Measurements from ENCODE around the gene CTNNB1. TPM values are rescaled to one million over a fixed set of nuclear protein-coding genes. Genes with fewer than 3 reads are reported as not detected.

CTNNB1 gene
- total RNA-seq, 1 donor from 2014 or later: 230 TPM

GRCh38 chr3:41209646-41210045 is 10.3 kb downstream of the CTNNB1 start:
- H3K4me1 Mint-ChIP-seq (ENCODE audit: low read depth): peaks cover 55% of the 10 kb centered on the region
- no peak overlapping the region for H3K4me3 Mint-ChIP-seq (ENCODE audit: low read depth)
- intact Hi-C loops (cut with micrococcal nuclease): loop anchor here (10.0 kb wide), 1 partner anchor 805 kb away; no protein-coding TSS in a partner anchor
- no peak overlapping the region for H3K27ac Mint-ChIP-seq
- no peak for DNase-seq (ENCODE audit: low spot score)
- H3K36me3 Mint-ChIP-seq (ENCODE audit: low read depth): peaks cover 54% of the 10 kb centered on the region
- no peaks in the 10 kb centered on the region for H3K9me3 Mint-ChIP-seq
- no peaks in the 10 kb centered on the region for H3K27me3 Mint-ChIP-seq (ENCODE audit: low read depth)

GRCh38 chr3:41210966-41211365 is 11.7 kb downstream of the CTNNB1 start:
- H3K27me3 Mint-ChIP-seq (ENCODE audit: low read depth): no peaks in the 10 kb centered on the region
- peaks cover 55% of the 10 kb centered on the region for H3K4me1 Mint-ChIP-seq (ENCODE audit: low read depth)
- no peak overlapping the region for H3K27ac Mint-ChIP-seq
- H3K4me3 Mint-ChIP-seq (ENCODE audit: low read depth): no peak overlapping the region
- intact Hi-C loops (cut with micrococcal nuclease): no loop called here
- H3K9me3 Mint-ChIP-seq: no peaks in the 10 kb centered on the region
- DNase-seq (ENCODE audit: low spot score): no peak
- peaks cover 52% of the 10 kb centered on the region for H3K36me3 Mint-ChIP-seq (ENCODE audit: low read depth)

GRCh38 chr3:41212088-41212487 is 12.8 kb downstream of the CTNNB1 start:
- intact Hi-C loops (cut with micrococcal nuclease): no loop called here
- peaks cover 50% of the 10 kb centered on the region for H3K36me3 Mint-ChIP-seq (ENCODE audit: low read depth)
- no peak overlapping the region for H3K4me3 Mint-ChIP-seq (ENCODE audit: low read depth)
- no peak overlapping the region for H3K27ac Mint-ChIP-seq
- no peaks in the 10 kb centered on the region for H3K27me3 Mint-ChIP-seq (ENCODE audit: low read depth)
- H3K4me1 Mint-ChIP-seq (ENCODE audit: low read depth): peaks cover 54% of the 10 kb centered on the region
- DNase-seq (ENCODE audit: low spot score): no peak
- H3K9me3 Mint-ChIP-seq: no peaks in the 10 kb centered on the region

GRCh38 chr3:41213588-41213987 is 14.3 kb downstream of the CTNNB1 start:
- intact Hi-C loops (cut with micrococcal nuclease): no loop called here
- H3K27ac Mint-ChIP-seq: no peak overlapping the region
- no peak overlapping the region for H3K4me3 Mint-ChIP-seq (ENCODE audit: low read depth)
- no peaks in the 10 kb centered on the region for H3K27me3 Mint-ChIP-seq (ENCODE audit: low read depth)
- H3K4me1 Mint-ChIP-seq (ENCODE audit: low read depth): peaks cover 46% of the 10 kb centered on the region
- no peaks in the 10 kb centered on the region for H3K9me3 Mint-ChIP-seq
- no peak for DNase-seq (ENCODE audit: low spot score)
- H3K36me3 Mint-ChIP-seq (ENCODE audit: low read depth): peaks cover 37% of the 10 kb centered on the region

DNA sequence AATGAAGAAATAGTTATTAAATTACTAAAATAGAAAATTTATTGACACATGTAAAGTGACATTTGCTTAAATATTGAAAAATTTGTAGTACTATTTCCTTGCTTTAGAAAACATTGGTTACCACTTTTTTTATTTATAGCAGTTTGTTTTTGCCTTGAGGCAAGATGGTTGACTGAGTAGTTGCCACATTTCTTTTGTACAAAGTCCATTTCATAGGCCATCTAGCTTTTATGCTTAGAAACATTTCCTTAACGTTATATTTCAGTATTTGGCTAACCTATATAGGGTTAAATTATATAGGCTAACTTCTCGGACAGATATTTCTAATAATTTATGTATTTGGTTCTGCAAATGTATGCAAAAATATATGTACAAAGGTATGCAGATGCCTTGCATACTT is 17.1 kb downstream of the CTNNB1 start:
- no peak overlapping the region for H3K4me3 Mint-ChIP-seq (ENCODE audit: low read depth)

GRCh38 chr3:41216993-41217392 is 17.7 kb downstream of the CTNNB1 start:
- H3K36me3 Mint-ChIP-seq (ENCODE audit: low read depth): peaks cover 33% of the 10 kb centered on the region
- H3K27ac Mint-ChIP-seq: peak overlapping the region; percentile 12
- no peak overlapping the region for H3K4me3 Mint-ChIP-seq (ENCODE audit: low read depth)
- no peak for DNase-seq (ENCODE audit: low spot score)
- H3K9me3 Mint-ChIP-seq: no peaks in the 10 kb centered on the region
- no peaks in the 10 kb centered on the region for H3K27me3 Mint-ChIP-seq (ENCODE audit: low read depth)
- peaks cover 50% of the 10 kb centered on the region for H3K4me1 Mint-ChIP-seq (ENCODE audit: low read depth)
- intact Hi-C loops (cut with micrococcal nuclease): no loop called here

More for the DNA sequence above, 17.1 kb downstream of the CTNNB1 start:
- H3K9me3 Mint-ChIP-seq: no peaks in the 10 kb centered on the region
- DNase-seq (ENCODE audit: low spot score): no peak
- peaks cover 34% of the 10 kb centered on the region for H3K36me3 Mint-ChIP-seq (ENCODE audit: low read depth)
- intact Hi-C loops (cut with micrococcal nuclease): no loop called here
- peaks cover 51% of the 10 kb centered on the region for H3K4me1 Mint-ChIP-seq (ENCODE audit: low read depth)
- H3K27me3 Mint-ChIP-seq (ENCODE audit: low read depth): no peaks in the 10 kb centered on the region
- no peak overlapping the region for H3K27ac Mint-ChIP-seq

DNA sequence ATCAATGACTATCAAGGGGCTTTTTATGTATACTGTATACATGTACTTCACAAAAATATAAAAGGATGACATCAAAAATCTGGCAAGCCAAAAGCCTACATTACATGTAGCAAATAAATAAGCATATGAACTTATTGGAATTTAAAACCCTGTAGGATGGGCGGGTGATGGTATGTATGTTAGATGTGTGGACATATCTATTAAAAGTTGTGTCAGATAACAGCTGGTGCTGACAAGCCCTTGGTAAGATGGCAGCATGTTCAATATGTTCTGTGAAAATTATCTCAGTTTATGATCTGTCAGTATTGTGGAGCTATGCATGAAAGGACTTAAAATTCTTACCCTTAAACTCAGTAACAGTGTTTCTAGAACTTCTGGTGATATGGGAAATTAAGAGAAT is 20.1 kb downstream of the CTNNB1 start:
- H3K9me3 Mint-ChIP-seq: no peaks in the 10 kb centered on the region

GRCh38 chr3:41220906-41221677 is 21.8 kb downstream of the CTNNB1 start:
- H3K27me3 Mint-ChIP-seq (ENCODE audit: low read depth): no peaks in the 10 kb centered on the region
- H3K4me3 Mint-ChIP-seq (ENCODE audit: low read depth): no peak overlapping the region
- no peak for DNase-seq (ENCODE audit: low spot score)
- intact Hi-C loops (cut with micrococcal nuclease): no loop called here
- H3K4me1 Mint-ChIP-seq (ENCODE audit: low read depth): peaks cover 32% of the 10 kb centered on the region
- no peaks in the 10 kb centered on the region for H3K9me3 Mint-ChIP-seq
- no peak overlapping the region for H3K27ac Mint-ChIP-seq
- peaks cover 45% of the 10 kb centered on the region for H3K36me3 Mint-ChIP-seq (ENCODE audit: low read depth)

More for the DNA sequence above, 20.1 kb downstream of the CTNNB1 start:
- DNase-seq (ENCODE audit: low spot score): no peak
- no peak overlapping the region for H3K27ac Mint-ChIP-seq
- no peak overlapping the region for H3K4me3 Mint-ChIP-seq (ENCODE audit: low read depth)
- intact Hi-C loops (cut with micrococcal nuclease): no loop called here
- no peaks in the 10 kb centered on the region for H3K27me3 Mint-ChIP-seq (ENCODE audit: low read depth)
- peaks cover 31% of the 10 kb centered on the region for H3K36me3 Mint-ChIP-seq (ENCODE audit: low read depth)
- peaks cover 39% of the 10 kb centered on the region for H3K4me1 Mint-ChIP-seq (ENCODE audit: low read depth)

DNA sequence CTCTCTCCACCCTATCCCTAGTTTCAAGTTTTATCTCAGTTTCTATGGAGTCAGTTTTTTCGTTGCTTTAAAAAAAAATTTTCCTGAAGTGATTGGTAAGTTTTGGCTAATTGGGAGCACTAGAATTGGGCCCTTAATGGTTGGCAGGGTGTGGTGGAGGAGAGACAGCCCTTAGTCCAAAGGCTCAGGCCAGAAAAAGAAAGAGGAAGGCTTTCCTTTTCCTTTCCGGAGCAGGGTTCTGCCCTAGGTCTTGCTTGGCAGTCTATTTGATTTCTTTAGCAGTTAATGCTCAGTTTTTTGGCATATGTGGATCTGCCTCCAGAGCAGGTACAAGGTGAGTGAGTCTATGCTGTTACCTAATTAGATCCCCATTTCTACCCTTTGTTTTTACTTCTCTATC is 22.7 kb downstream of the CTNNB1 start:
- Mint-ChIP-seq H3K9me3 (no peaks in the 10 kb centered on the region), H3K27ac (no peak overlapping the region), H3K4me1 (ENCODE audit: low read depth) (peaks cover 29% of the 10 kb centered on the region), H3K4me3 (ENCODE audit: low read depth) (no peak overlapping the region), H3K36me3 (ENCODE audit: low read depth) (peaks cover 54% of the 10 kb centered on the region), H3K27me3 (ENCODE audit: low read depth) (no peaks in the 10 kb centered on the region)
- intact Hi-C loops (cut with micrococcal nuclease): no loop called here
- DNase-seq (ENCODE audit: low spot score): no peak

GRCh38 chr3:41222501-41222900 is 23.2 kb downstream of the CTNNB1 start:
- DNase-seq (ENCODE audit: low spot score): no peak
- peaks cover 26% of the 10 kb centered on the region for H3K4me1 Mint-ChIP-seq (ENCODE audit: low read depth)
- intact Hi-C loops (cut with micrococcal nuclease): no loop called here
- H3K4me3 Mint-ChIP-seq (ENCODE audit: low read depth): no peak overlapping the region
- H3K27me3 Mint-ChIP-seq (ENCODE audit: low read depth): no peaks in the 10 kb centered on the region
- H3K9me3 Mint-ChIP-seq: no peaks in the 10 kb centered on the region
- H3K27ac Mint-ChIP-seq: no peak overlapping the region
- peaks cover 57% of the 10 kb centered on the region for H3K36me3 Mint-ChIP-seq (ENCODE audit: low read depth)

GRCh38 chr3:41223078-41223477 is 23.8 kb downstream of the CTNNB1 start:
- Mint-ChIP-seq H3K9me3 (no peaks in the 10 kb centered on the region), H3K36me3 (ENCODE audit: low read depth) (peaks cover 63% of the 10 kb centered on the region), H3K27me3 (ENCODE audit: low read depth) (no peaks in the 10 kb centered on the region), H3K4me1 (ENCODE audit: low read depth) (peaks cover 24% of the 10 kb centered on the region), H3K27ac (no peak overlapping the region), H3K4me3 (ENCODE audit: low read depth) (no peak overlapping the region)
- intact Hi-C loops (cut with micrococcal nuclease): no loop called here
- no peak for DNase-seq (ENCODE audit: low spot score)

- Mint-ChIP-seq H3K27ac (no peak overlapping the region), H3K36me3 (ENCODE audit: low read depth) (peaks cover 69% of the 10 kb centered on the region)
These were observed 24.4 kb downstream of the CTNNB1 start for GRCh38 chr3:41223691-41224090.

GRCh38 chr3:41224120-41224806 is 25.0 kb downstream of the CTNNB1 start:
- Mint-ChIP-seq H3K4me3 (ENCODE audit: low read depth) (no peak overlapping the region), H3K36me3 (ENCODE audit: low read depth) (peaks cover 72% of the 10 kb centered on the region), H3K9me3 (no peaks in the 10 kb centered on the region), H3K27ac (no peak overlapping the region), H3K4me1 (ENCODE audit: low read depth) (peaks cover 24% of the 10 kb centered on the region), H3K27me3 (ENCODE audit: low read depth) (no peaks in the 10 kb centered on the region)
- intact Hi-C loops (cut with micrococcal nuclease): no loop called here
- no peak for DNase-seq (ENCODE audit: low spot score)

More at GRCh38 chr3:41223691-41224090, 24.4 kb downstream of the CTNNB1 start:
- Mint-ChIP-seq H3K9me3 (no peaks in the 10 kb centered on the region), H3K27me3 (ENCODE audit: low read depth) (no peaks in the 10 kb centered on the region), H3K4me1 (ENCODE audit: low read depth) (peaks cover 24% of the 10 kb centered on the region), H3K4me3 (ENCODE audit: low read depth) (no peak overlapping the region)
- intact Hi-C loops (cut with micrococcal nuclease): no loop called here
- DNase-seq (ENCODE audit: low spot score): no peak

Data from activated T-helper 2 cell treated with anti-CD3 and anti-CD28 coated beads, Interferon-gamma antibody, Interleukin-2, Interleukin-4, amounts not matched to agents 10 μg/mL and 5 μg/mL and 100 μg/mL, durations not matched to agents 14 hours and 24 hours and 36 hours (primary cell).